ENCODE results near the gene GFRA4. TPM values are rescaled to one million over a fixed set of nuclear protein-coding genes. Genes with fewer than 3 reads are reported as not detected.

GFRA4 gene
- total RNA-seq, 6 experiments from 2014 or later, result not detected

DNA sequence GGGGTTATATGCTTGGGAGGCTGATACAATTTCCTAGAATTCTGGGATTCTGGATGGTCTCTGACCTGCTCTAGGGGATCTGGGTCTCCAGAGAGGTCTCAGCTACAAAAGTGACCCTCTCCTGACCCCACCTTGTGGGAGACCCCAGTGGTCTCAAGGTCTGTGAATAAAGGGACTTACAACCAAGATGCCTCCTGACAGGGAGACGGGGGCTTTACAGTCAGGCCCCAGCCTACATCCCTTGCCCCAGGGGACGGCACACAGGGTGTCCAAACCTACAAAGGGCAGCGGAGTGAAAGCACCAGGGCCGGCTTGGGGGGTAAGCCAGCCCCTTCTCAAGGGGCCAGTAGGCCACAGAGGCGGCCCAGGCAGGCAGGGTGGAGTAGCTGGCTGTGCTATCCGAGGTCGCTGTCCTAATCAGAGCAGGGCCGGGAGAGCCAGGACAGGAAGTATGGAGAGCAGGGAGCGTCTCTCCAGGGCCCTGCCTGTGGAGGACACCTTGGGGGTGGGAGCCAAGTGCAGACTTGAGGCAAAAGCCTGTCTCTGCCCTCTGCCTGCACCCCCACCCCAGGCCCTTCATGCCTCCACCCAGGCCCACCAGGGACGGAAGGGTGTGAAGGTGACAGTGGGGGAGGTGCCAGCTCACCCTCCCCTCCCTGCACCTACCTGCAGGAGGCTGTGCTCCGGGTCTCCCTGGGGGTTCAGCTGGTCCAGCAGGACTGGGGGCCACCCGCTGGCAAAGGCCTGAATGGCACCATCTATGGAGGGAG lies 3.5 kb downstream of the GFRA4 start:
- Histone ChIP-seq H3K27me3 (no peaks in the 10 kb centered on the region), H3K27ac (no peak overlapping the region), H3K4me3 (no peak overlapping the region), H3K4me1 (no peaks in the 10 kb centered on the region), H3K9me3 (no peaks in the 10 kb centered on the region), H3K36me3 (no peaks in the 10 kb centered on the region)
- intact Hi-C loops (cut with DNase I), result no loop called here
- 0% methylated on average over 1 of the region's 12 CpGs for WGBS (ENCODE audit: insufficient coverage, low coverage, low lambda C conversion rate, missing lambda C conversion rate)
- ATAC-seq (no peak), DNase-seq (peak in 1 of 3 donors; percentile 36)
- no peak for TF ChIP-seq POLR2A (IDR thresholded peaks at IDR 0.05)
- TF ChIP-seq, protein P1, sequence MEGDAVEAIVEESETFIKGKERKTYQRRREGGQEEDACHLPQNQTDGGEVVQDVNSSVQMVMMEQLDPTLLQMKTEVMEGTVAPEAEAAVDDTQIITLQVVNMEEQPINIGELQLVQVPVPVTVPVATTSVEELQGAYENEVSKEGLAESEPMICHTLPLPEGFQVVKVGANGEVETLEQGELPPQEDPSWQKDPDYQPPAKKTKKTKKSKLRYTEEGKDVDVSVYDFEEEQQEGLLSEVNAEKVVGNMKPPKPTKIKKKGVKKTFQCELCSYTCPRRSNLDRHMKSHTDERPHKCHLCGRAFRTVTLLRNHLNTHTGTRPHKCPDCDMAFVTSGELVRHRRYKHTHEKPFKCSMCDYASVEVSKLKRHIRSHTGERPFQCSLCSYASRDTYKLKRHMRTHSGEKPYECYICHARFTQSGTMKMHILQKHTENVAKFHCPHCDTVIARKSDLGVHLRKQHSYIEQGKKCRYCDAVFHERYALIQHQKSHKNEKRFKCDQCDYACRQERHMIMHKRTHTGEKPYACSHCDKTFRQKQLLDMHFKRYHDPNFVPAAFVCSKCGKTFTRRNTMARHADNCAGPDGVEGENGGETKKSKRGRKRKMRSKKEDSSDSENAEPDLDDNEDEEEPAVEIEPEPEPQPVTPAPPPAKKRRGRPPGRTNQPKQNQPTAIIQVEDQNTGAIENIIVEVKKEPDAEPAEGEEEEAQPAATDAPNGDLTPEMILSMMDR (IDR thresholded peaks at IDR 0.05), result no peak

DNA sequence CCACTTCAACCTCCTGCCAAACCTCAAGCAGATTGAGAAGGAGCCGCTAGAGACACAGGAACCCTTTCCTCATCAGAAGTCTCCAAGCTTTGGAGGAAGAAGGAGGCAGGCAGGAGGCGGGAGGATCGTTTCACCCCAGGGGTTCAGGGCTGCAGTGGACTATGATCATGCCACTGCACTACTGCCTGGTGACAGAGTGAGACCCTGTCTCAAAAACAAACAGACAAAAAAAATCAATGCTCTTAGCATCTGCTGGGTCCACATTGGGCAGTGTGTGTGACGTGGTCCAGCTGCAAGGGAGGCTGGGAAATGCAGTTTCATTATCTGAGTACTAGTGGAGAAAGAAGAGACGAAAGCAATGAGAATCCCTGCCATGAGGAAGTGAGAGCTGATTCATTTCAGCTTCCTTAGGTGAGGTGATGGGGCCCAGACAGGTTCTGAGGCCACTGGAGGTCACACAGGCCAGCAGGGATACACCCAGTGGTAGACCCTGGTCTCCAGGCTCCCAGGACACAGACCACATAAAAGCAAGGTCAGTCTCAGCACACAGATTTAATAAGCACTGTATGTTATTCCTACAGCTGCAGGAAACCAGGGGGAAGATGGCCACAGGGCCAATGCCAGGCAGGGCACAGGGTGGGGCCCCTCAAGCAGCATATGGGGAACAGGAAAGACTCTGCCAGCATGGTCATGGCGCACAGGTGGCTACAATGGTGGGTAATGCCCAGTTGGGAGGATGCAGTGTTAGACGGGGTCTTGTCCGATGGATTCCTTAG lies 4.3 kb downstream of the GFRA4 start:
- WGBS (ENCODE audit: insufficient coverage, low coverage, low lambda C conversion rate, missing lambda C conversion rate), result 13% methylated on average over 1 of the region's 8 CpGs
- DNase-seq (peak in 1 of 3 donors; percentile 18), ATAC-seq (no peak)
- no peaks in the 10 kb centered on the region for H3K36me3 ChIP-seq
- intact Hi-C loops (cut with DNase I), result no loop called here
- no peaks in the 10 kb centered on the region for H3K9me3 ChIP-seq
- H3K4me3 ChIP-seq, result no peak overlapping the region
- no peak overlapping the region for H3K27ac ChIP-seq
- H3K4me1 ChIP-seq, result no peaks in the 10 kb centered on the region
- no peak for TF ChIP-seq POLR2A (IDR thresholded peaks at IDR 0.05)
- TF ChIP-seq, protein P1 (IDR thresholded peaks at IDR 0.05), result no peak
- H3K27me3 ChIP-seq, result no peaks in the 10 kb centered on the region

DNA sequence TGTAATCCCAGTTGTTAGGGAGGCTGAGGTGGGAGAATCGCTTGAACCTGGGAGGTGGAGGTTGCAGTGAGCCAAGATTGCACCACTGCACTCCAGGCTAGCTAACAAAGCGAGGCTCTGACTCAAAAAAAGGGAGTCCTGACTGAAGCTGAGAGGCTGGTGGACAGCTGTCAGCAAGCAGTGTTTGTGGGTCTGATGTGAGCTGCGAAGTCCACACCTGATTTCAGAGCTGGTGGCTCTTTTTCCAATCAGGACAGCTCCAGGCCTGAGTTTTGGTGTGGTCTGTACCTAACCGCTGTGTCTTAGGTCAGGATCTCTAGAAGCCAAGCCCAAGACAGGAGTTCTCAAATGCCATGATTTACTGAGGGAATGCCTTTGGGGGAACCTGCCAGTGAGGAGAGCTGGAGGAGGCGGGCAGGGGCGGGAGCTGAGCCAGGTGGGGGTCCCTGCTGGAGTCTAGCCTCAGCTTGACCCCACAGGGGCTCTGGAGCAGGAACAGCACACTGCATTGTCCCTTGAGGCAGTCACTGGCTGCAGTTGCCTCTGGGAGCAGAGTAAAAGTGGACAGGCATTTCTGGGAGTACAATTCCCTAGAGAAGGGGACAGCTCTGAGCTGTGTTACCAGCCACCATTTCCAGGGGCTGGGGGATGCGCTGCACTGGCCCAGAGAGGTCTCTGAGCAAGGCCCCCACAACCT lies 5.0 kb downstream of the GFRA4 start:
- Histone ChIP-seq H3K27ac (no peak overlapping the region), H3K9me3 (no peaks in the 10 kb centered on the region), H3K36me3 (no peaks in the 10 kb centered on the region), H3K4me1 (no peaks in the 10 kb centered on the region), H3K27me3 (no peaks in the 10 kb centered on the region), H3K4me3 (no peak overlapping the region)
- intact Hi-C loops (cut with DNase I), result no loop called here
- WGBS (ENCODE audit: insufficient coverage, low coverage, low lambda C conversion rate, missing lambda C conversion rate), result 85% methylated on average over 4 of the region's 7 CpGs
- no peak for ATAC-seq
- DNase-seq, result peak in 1 of 3 donors; percentile 34
- TF ChIP-seq, protein P1 (IDR thresholded peaks at IDR 0.05), result no peak
- TF ChIP-seq POLR2A (IDR thresholded peaks at IDR 0.05), result no peak

DNA sequence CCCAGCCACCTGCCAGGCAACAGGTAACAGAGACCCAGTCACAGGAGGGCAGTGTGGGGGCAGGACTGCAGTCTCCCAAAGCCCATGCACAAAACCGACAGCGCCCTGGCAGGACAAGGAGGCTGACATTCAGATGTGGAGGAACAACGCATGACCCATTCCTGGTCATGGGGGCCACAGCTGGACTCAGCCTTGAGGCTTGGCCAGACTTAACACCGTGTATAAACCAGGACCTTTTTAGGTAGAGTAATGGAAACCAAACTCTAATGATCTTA lies 8.1 kb downstream of the GFRA4 start:
- peaks cover 0 to 5% (median 2%) of the 10 kb centered on the region in 4 donors for H3K36me3 ChIP-seq
- H3K27ac ChIP-seq, result no peak overlapping the region
- H3K27me3 ChIP-seq, result no peaks in the 10 kb centered on the region
- WGBS (ENCODE audit: insufficient coverage, low coverage, low lambda C conversion rate, missing lambda C conversion rate), result 92% methylated on average over 4 of the region's 4 CpGs
- no peak for ATAC-seq
- no peaks in the 10 kb centered on the region for H3K4me1 ChIP-seq
- no peak overlapping the region for H3K4me3 ChIP-seq
- TF ChIP-seq POLR2A (IDR thresholded peaks at IDR 0.05), result no peak
- TF ChIP-seq, protein P1 (IDR thresholded peaks at IDR 0.05), result no peak
- peak in 1 of 3 donors; percentile 35 for DNase-seq
- intact Hi-C loops (cut with DNase I), result no loop called here
- no peaks in the 10 kb centered on the region for H3K9me3 ChIP-seq

Measured in right lobe of liver (tissue), 6 donors.